H1 (cell line): ENCODE results near the gene ARL6IP4. TPM values are rescaled to one million over a fixed set of nuclear protein-coding genes. Genes with fewer than 3 reads are reported as not detected.

Experiments used
- E2F6 ChIP-seq: IDR thresholded peaks from 2 replicates; pipeline ENCODE4 v1.6.1; 2012; ENCODE audit warnings: inconsistent platforms
- EGR1 ChIP-seq: IDR thresholded peaks from 2 replicates; pipeline ENCODE4 v1.6.1; 2011; ENCODE audit warnings: low read depth, low read length, borderline replicate concordance
- JUN ChIP-seq: IDR thresholded peaks from 2 replicates; pipeline ENCODE4 v1.6.1; 2011; ENCODE audit warnings: low read depth, mild to moderate bottlenecking, improper control_type of control experiment, low read length
- RAD21 ChIP-seq, 2 experiments: IDR thresholded peaks in 1 of 2; conservative IDR thresholded peaks in 1 of 2; 2 replicates each; pipeline ENCODE4 v1.6.1; 2011; ENCODE audit warnings: low read depth in 2 of 2, low read length in 2 of 2, improper control_type of control experiment in 1 of 2, inconsistent platforms in 1 of 2, mild to moderate bottlenecking in 1 of 2, moderate library complexity in 1 of 2
- RFX5 ChIP-seq: IDR thresholded peaks from 2 replicates; pipeline ENCODE4 v1.6.1; 2011; ENCODE audit warnings: low read depth, low read length, improper control_type of control experiment, borderline replicate concordance
- SRF ChIP-seq: IDR thresholded peaks from 2 replicates; pipeline ENCODE4 v1.6.1; 2011; ENCODE audit warnings: mild to moderate bottlenecking, low read depth, low read length, moderate library complexity
- TCF12 ChIP-seq: IDR thresholded peaks from 2 replicates; pipeline ENCODE4 v1.6.1; 2011; ENCODE audit warnings: low read depth, mild to moderate bottlenecking, low read length
- polyA plus RNA-seq, 7 experiments: library from polyadenylated mRNA; depleted of rRNA in 3 of 7; stranded (reverse) in 5 of 7; unstranded in 2 of 7; fragments of >200 nt in 5 of 7; fragments of 200-250 nt in 2 of 7; gene quantifications; 1 replicate in 5 of 7; 2 replicates in 1 of 7; 4 replicates in 1 of 7; pipeline versions ENCODE4 v1.2.1 to v1.2.3, GENCODE V29; 2011 to 2013; ENCODE audit warnings: missing spikeins in 2 of 7, mixed read lengths in 2 of 7
- total RNA-seq: library from RNA; stranded (reverse); fragmentation: NEBNext Ultra II Directional; extraction: Animal tissue kit (Norgen Biotek cat#: 25700); gene quantifications from 2 replicates; pipeline ENCODE4 v1.2.1, GENCODE V29; 2021

Gene ARL6IP4
- total and polyA plus RNA-seq, 2 of the 8 experiments (the other 6 are each of a cell fraction or from before 2014, with no cell fraction given) = 76.4 to 109 TPM

DNA sequence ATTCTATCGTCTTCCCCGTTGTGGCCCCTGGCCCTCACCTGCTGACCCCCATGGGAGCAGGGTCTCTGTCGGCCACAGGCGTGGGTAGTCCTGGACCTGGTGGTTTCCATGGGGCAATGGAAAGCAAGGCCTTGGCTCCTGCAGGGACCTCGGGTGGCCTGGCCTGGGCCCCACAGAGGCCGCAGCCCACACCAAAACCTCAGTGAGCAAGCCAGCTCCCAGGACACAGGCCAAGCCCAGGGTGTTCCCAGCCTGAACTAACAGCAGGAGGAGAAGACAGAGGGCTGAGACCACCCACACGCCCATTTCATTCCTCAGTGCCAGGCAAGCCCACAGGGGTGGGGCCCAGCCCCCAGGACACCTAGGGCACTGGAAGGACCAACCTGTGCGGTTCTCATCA, 31.1 kb upstream of the ARL6IP4 start (continued):
- no peak for TF ChIP-seq RAD21 (IDR thresholded peaks at IDR 0.05 in 1 of 2, conservative IDR thresholded peaks at IDR 0.05 in 1 of 2; ENCODE audit: low read depth in 2 of 2, low read length in 2 of 2)
- no peak for TF ChIP-seq SRF
- no peak for TF ChIP-seq JUN
- no peak for TF ChIP-seq EGR1
- TF ChIP-seq E2F6 = no peak
- no peak for TF ChIP-seq RFX5
- TF ChIP-seq TCF12 = no peak
